HG03108 (cell line): ENCODE data around the gene PCYT2.

Source experiments
- ATAC-seq: cut with Tn5 transposase; IDR thresholded peaks from one replicate; pipeline ENCODE4 v1.9.1; 2021; ENCODE audit warnings: moderate library complexity; ENCODE audit not compliant: unreplicated experiment

The PCYT2 gene

DNA sequence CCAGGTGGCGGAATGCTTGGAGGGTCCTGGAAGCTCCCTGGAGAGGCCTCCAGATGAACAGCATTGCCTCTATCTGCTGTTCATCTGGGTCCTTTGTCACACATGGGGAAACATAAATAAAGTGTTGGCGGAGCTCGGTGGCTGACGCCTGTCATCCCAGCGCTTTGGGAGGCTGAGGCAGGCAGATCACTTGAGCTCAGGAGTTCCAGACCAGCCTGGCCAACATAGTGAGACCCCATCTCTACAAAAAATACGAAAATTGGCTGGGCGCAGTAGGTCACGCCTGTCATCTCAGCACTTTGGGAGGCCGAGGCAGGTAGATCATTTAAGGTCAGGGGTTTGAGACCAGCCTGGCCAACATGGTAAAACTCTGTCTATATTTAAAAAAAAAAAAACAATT lies 33.7 kb upstream of the PCYT2 start:
- ATAC-seq, result no peak

DNA sequence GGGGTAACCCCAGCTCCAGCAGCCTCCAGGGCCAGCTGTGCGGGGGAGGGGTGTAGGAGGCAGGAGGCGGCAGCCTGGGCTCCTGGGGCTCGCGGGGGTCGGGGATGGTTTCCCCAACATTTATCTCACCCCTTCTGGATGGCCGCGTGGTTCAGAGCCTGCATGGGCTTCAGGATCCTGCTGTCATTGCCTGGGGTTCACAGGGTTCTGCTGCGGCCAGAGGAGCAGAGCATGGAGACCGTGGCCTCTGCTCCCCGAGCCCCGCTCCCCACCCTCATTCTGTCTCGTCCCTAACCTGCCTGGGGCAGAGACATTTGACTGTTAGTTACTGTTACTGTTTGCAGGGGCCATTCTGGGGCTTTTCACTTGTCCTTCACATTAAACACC lies 31.0 kb upstream of the PCYT2 start:
- no peak for ATAC-seq

DNA sequence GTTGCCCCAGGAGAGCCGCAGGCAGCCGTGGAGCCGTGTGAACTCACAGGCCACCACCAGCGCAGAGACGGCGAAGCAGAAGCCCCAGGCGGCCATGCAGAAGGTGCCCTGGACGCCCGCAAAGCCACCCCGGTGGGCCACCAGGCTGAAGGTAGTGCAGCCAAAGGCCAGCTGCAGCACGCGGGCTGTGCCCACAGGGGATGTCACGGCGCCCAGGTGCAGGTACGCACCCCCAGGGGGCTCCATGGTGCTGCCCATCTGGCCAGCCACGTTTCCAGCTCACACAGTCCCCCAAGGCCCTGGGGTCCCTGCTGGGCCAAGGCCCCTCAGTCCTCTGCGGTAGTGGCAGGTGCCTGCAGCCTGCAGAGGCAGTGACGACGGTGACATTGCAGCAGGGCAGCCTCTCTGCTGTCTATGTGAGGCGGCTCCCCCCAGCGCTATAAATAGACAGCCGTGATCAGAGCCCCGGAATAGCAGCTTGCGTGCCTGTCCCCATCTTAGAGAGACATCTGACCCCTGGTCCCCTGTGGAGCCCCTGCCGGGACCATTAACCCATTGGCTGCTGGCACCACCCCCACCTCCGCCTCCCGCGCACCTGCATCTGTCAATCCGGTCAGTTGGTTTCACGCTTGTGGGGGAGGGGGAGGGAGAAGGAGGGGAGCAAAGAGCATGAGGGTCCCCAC lies 30.4 kb upstream of the PCYT2 start:
- ATAC-seq, result no peak

DNA sequence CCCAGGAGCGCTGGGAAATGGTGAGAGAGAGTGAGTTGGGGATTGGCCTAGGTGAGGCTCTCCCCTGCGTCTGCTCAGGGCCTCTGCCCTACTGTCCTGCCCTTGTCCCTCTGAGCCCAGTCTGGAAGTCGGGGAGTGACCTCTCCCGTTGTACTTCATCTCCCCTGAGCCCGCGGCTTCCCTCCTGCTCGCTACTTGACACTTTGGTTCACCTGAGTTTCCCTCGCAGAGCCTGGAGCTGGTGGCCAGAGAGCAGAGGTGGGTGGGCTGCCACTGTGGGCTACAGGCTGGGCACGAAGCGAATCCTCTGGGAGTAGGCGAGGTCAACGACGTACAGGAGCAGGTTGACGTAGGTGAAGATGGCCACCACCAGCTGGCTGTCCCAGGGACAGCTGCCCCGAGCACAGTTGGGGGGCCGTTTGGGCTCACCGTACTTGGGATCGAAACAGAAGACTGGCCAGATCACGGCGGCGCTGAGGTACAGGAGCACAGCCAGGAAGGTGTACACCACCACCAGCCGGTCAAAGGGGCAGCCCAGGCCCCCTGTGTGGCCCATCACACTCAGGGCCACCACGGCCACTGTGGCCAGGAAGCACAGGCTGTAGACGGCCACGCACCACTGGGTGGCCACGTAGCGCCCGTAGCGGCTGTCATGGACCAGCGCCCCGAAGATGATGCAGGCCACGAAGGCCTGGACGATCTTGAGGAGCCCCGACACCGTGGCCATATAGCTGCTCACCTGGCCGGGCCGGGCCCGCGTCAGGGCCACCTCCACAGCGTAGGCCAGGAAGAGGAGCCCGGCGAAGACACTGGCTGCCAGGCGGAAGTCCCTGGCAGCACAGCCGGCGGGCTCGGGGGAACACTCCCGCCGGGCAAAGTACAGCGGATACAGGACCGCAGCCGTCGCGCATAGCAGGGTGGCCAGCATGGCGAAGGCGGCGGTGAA lies 29.6 kb upstream of the PCYT2 start:
- ATAC-seq, result no peak

DNA sequence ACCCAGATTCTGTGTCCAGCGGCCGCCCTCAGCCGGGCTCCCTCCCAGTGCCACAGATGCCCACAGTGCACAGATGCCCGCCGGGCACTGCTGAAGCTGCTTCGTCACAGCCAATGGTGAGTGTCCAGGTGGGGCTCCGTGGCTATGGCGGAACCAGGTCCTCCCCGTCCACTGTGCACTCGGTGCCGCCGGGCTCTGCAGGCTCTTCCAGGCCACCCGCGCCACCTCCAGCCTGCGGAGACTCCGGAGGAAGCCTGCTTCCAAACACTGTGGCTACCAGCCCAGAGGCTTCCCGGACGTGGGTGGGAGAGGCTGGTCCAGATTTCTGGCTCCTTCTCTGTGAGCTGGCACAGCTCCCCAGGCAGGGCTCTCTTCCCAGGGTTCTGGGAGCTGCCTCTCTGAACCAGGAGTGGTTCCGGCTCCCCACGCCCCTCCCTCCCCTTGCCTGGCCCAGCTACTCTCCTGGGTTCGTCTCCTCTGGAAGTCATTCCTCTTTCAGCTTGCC lies 28.7 kb upstream of the PCYT2 start:
- no peak for ATAC-seq

DNA sequence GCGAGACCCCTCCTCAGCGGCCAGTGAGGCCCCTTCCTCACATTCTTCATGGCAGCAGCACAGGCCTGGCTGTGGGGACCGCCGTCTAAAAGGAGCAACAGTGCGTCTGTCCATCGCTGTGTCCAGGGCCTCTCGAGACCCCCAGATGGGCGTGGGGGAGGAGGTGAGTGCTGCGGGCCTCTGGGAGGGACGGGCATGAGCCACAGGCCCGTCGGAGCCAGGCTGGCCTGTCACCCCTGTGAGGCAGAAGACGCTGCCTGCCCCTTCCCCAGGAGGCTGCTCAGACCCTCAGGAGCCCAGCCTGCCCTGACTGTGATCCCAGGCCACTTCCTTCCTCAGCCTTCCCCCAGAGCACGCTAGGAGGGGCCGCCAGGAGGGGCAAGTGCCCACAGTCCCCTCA lies 28.0 kb upstream of the PCYT2 start:
- ATAC-seq, result no peak

DNA sequence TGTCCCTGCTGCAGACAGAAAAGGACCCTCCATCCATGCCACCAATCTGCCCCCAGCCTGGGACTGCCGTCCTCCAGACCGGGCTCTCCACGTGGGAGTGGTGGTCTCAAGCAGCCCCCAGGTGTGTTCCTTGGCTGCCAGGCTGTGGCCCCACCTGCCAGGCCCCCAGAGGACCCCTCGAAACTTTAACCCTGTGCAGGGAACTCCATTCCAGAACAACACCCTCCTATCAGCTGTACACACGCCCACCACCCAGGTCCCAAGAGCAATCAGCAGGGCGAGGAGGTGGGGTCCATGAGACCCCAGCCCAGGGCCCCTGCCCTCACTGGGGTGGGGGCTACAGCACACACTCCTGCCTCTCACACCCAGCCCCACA lies 24.5 kb upstream of the PCYT2 start:
- no peak for ATAC-seq

DNA sequence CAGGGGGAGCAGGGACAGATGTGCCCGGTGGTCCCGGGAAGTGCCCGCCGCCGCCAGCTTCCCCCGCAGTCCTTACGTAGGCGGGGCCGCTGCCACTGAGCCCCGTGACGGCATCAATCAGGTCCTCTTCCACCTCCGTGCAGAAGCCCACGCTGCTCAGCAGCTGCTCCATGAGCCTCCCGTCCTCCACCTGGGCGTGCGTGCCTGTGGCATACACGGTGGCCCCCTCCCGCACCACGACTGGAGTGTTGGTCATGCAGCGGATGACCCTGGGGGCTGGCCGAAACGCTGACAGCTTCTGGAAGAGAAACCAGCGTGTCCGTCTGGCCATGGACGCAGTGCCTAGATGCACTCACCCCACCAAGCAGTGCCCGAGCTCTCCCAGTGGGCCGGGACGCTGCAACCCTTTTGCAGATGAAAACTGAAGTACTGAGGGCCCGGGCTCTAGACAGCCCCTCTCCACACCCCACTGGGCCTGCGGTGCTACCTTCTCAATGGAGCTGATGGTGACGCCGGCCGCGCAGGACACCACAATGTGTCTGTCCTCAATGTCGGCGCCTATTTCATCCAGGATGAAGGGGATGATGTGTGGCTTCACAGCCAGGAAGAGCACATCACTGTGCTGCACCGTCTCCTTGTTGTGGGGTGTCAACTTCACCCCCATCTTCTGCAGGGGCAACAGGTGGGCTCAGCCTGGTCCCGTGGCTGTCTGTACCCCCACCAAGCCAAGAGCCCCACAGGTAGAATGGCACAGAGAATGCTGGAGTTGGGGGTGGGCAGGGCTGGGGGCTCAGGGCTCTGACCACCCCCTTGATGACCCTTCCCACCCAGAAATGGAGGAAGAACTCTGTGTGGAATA lies 23.9 kb upstream of the PCYT2 start:
- ATAC-seq, result no peak

DNA sequence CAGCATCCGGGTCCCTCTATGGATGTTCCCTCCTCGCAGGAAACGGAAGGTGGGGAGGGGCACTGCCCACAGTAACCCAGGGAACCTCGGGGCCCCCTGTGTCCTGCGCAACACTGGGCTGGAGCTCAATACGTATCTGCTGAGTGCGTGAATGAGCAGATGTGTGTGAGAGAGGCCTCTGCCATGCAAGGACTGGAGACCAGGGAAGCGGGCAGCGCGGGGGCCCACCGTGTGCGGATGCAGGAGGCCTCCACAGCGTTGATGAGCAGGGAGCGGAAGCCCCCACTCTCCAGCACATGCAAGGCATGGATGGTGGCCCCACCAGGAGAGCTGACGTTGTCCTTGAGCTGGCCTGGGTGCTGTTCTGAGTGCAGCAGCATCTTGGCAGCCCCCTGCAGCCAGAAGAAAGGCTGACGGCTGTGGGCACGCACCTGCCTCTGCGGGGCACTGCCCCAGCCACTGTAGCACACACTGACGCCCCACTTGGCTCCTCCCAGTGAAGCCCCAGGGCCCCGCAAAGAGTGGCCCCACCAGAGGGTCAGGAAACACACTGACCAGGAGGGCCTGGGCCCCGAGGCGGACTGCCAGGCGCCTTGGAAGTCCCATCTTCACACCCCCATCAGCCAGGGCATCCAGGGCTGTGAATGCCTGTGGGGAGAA lies 23.0 kb upstream of the PCYT2 start:
- ATAC-seq, result no peak

DNA sequence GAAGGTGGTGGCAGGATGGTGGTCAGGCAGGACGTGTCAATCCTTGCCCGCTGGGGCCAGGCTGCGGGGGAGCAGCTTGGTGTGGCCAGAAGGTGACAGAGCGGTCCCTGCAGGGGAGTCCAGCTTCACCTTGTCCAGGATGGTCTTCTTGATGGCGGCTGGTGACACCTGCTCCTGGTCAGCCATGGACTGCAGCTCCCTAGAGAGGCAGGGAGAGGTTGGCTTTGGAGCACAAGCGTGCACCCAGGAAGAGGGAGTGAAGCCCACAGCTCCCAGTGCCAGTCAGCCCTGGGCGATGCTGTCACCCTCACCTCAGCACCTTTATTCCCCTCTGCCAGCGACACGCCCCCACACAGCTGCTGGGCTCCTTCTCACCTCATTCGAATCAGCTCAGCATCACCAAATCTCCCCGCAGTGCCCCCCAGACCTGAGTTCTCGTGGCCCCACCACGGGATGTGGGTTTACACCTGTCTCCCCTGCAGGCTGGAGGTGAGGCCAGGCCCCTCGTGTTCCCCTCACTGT lies 22.0 kb upstream of the PCYT2 start:
- ATAC-seq, result no peak

DNA sequence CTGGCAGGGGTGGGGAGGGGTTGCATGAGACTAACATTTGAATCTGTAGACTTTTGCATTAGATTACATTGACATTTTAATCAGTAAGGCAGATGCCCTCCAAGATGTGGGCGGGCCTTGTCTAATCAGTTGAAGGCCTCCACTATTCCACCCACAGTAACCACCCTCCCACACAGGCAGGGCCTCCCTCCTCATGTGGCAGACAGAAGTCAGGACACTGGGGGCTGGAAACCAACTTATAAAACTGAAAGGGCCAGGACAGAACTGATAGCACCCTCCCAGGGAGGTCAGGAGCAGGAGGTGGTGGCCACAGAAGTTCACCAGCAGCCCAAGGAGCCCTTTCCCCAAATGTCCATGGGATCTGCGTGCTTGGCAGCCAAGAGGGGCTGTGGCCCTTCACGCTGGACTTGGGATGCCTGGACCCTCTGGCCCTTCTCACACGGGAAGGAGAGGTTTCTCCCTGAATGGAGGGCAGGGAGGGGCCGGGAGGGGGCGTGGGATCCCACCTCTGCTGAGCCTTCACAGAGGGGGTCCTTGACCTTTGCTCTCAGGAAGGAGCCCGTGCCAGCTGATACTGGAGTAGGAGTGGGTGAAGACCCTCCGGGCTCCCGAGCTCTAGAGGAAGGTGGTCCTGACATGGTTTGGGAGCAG lies 21.3 kb upstream of the PCYT2 start:
- ATAC-seq, result no peak

DNA sequence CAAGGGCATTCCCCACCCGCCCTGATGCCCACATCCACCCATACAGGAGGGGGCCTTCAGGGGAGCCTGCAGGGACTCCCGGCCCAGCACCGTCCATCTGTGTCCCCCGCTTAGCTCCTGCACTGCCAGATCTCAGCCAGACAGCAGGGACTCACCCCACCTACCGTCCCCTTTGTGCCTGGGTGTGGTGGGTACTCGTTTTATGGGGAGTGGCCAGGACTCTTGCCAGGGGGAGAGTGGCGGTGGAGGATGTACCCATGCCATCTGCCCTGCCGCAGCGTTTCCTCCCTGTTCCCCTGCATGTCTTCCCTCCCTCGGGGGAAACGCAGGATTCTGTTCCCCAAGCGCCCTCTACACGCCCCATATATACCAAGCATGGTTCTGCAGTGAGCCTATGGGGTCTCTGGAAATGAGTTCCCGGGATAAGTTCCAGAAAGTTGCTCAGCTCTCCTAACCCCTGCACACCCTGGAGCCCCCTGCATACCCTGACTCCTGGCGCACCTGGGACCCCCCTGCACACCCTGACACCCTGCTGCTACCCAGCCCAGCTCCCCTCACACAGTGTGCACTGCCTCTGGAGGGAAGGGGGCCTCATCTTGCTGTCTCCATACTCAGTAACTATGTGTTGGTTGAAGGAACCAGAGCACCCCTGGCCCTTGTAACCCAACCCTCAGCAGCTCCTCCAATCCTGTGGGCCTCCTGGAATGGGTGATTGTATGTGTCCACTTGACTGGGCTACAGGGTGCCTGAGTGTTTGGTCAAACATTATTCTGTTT lies 20.5 kb upstream of the PCYT2 start:
- no peak for ATAC-seq

DNA sequence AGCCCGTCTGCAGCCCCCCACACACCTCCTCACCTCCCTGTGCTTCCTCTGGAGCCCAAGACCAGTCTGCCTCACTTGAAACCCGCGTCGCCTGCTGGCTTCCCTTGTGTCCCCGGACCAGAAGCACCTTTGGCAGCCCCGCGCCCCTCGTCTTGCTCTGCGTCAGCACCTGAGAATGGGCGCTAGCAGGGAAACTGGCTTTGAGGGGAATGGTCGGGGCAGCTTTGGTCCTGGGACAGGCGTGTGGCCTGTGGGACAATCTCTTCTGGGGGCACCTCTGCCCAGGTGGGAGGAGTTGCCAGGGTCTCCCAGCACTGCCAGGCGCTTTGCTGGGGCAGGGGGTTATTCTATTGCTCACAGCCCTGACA lies 20.0 kb upstream of the PCYT2 start:
- ATAC-seq, result no peak

DNA sequence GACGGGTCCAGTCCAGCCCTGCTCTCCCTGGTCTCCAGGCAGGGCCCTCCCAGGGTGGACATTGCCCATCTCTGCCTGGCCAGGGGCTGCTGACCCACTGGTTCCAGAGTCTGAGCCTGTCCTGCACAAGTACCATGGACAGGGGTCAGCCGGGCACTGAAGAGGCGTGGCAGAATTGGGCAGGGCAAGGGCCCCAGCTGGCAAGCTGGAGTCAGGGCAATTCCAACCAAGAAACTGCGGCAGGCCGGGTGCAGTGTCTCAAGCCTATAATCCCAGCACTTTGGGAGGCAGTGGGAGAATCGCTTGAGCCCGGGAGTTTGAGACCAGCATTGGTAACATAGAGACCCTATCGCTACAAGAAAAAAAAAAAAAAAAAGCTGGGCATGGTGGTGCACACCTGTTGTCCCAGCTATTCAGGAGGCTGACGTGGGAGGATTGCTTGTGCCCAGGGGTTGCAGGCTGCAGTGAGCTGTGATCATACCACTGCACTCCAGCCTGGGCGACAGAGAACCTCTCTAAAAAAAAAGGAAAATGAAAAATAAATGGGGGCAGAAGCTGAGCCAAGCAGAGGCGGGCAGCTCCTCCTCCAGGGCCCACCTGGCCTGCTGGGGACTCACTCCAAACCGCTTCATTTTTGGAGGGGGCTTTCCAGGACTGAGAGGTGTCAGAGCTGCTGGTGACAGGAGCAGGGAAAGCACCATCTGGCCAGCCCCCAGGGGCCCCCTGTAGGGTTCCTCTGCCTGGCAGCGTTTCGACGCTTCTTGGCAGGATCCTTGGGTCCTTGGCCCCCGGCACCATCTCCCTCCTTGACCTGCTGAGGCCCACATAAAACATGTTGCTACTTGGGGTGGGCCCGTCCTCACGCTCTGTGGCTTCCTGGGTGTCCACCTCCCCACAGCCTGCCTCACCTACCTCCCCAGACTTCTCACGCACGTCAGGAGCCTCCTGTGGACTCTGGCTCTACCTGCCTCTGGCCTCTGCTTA lies 19.2 kb upstream of the PCYT2 start:
- ATAC-seq, result no peak

DNA sequence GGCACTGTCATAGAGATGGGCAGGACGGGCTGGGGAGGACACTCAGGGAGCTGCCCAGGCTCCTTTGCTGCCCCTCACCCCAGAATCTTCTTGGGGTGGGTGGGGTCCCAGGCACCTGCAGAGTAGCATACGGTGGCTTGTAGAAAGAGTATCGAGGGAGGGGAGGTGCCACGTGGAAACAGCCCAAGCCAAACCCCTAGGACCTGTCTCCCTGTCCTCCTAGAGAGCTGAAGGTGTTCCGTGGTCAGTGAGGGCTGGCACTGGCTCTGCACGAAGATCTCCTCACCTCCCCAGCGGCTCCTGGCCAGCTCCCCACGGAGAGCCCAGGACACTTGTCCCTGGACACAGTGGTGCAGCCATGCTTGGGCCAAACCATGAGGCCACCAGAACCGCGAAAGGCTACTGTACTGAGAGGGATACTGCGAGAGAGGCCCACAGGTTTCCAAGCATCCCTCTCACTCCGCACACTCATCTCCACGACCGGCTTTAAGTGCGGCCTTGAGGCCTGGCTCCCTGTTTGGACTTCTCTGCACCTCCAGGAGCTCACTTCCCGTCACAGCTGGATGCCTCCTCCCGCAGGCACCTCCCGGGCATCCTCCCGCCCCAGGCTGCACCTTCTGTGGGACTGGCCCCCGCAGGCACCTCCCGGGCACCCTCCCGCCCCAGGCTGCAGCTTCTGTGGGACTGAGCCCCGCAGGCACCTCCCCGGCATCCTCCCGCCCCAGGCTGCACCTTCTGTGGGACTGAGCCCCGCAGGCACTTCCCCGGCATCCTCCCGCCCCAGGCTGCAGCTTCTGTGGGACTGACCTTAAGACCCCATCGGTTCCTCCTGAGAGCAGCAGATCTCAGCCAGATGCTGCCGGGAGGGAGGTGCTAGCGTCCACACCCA lies 18.3 kb upstream of the PCYT2 start:
- ATAC-seq, result no peak

DNA sequence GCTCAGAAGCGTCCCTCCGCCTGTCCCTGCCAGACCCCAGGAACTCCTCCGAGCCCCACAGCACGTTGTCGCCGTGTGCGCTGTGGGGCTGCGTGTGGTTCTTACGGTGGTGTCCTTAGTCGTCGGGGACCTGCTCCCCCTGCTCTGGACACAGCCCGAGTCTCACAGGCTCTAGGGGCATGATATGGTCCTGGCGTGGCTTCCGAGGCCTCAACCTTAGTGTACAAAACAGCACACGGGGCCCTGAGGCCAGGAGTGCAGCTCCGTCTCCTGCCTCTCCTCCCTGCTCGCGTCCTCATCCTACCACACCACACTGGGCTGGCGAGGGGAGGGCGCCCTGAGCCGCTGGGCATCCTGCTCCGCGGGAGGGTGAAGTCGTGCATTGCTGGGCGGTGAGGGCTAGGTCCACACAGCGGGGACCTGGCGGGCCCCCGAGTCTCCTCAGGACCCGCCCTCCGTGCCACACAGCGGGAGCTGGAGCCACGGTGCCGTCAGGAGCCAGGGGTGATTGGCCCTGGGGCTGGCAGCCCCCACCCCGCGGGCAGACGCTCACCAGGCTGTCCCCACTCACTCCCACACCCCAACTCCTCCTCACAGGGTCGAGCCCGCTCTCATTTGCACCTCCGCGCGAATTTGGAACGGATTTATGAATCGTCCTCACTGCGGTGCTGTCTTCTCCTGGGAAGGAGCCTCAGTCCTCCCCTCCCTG lies 17.5 kb upstream of the PCYT2 start:
- ATAC-seq, result no peak
